HG02763 (cell line): ENCODE results near the gene FAM20B.

Source experiments
- ATAC-seq: cut with Tn5 transposase; IDR thresholded peaks from one replicate; pipeline ENCODE4 v1.9.1; 2021; ENCODE audit warnings: mild to moderate bottlenecking, moderate library complexity; ENCODE audit not compliant: unreplicated experiment

Gene FAM20B

GRCh38 chr1:179090923-179091322 is 65.2 kb downstream of the FAM20B start:
- no peak for ATAC-seq

DNA sequence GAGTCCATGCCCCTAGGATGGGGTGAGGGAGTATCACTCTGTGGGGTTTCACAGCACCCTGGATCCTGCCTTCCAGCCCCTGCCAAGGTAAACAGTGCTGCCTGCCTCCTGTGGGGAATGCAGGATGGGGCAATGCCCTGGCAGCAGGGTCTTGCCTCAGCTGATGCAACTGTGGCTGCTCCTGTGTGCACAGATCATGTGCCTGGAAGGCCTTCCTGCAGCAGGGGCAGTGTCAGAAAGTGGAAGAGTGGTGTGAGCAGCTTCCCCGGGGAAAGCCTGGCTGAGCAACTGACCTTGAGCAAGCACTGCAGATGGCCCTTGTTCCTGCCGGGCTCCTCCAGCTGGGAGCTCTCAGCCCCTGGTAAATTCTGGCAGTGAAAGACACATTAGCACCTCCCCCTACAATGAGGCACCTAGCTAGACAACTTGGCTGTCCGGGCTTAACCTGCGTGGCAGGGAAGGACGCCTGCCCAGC is 66.0 kb downstream of the FAM20B start:
- no peak for ATAC-seq

- ATAC-seq = no peak
Observed at GRCh38 chr1:179092896-179093461, 67.3 kb downstream of the FAM20B start.

DNA sequence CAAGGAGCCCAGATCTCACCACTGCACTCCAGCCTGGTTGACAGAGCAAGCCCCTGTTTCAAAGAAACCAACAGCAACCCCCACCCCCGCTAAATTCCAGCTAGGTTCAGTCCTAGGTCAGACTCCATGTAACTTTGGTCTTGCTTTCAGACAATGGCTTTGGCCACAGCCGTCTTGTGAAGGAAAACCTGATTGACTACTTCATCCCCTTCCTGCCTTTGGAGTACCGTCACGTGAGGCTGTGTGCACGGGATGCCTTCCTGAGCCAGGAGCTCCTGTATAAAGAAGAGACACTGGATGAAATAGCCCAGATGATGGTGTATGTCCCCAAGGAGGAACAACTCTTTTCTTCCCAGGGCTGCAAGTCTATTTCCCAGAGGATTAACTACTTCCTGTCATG is 69.1 kb downstream of the FAM20B start:
- ATAC-seq = no peak

DNA sequence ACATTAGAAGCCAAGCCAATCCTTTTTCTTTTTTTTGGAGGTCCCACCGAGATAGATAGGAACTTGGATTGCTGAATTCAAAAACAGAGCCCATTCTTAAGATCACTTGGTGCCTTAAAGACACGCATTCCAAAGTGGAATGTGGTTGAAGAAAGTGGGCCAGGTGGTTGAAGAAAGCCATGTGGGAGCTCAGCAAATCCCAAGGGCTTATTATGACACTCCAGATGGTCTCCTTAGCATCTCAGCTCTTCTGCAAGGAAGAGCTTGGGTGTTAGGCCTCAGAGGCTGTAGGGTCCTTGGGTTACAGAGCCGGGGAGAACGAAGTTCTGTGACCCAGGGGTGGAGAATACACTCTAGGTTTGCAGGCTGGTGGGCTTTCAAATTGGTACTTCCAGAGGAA is 69.7 kb downstream of the FAM20B start:
- ATAC-seq = no peak

DNA sequence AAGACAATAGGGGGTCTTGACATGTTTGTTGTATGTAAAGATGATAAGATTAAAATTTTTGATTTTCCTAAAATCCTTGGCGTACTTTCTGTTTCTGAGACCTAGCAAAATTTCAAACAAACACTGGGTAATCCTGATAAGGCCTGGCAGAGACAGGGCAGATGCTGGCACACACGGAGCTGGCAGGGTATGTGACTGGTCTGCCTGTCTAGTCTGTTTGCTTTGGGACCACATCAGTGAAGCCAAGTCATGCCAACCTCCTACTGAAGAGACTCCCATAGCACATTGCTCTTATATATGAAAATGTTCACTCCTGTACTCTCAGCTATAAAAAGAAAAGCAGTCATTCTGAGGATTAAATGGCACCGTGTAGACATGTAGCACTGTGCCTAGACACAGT is 70.2 kb downstream of the FAM20B start:
- ATAC-seq = no peak

GRCh38 chr1:179099891-179100290 is 74.2 kb downstream of the FAM20B start:
- ATAC-seq = no peak

DNA sequence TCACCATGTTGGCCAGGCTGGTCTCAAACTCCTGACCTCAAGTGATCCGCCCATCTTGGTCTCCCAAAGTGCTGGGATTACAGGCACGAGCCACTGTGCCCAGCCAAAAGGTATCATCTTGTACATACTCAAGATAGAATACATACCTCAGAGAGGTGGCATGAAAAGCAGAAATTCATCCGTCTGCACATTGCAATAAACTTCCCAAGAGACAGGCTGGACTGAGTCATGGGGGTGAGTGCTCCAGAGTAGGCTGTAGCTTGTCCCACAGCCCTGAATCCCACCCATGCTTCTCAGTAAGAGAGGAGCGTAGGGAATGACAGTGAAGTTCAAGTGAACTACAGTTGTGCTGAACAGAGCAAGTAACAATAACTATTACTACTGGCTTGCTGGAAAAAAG is 75.9 kb downstream of the FAM20B start:
- no peak for ATAC-seq

DNA sequence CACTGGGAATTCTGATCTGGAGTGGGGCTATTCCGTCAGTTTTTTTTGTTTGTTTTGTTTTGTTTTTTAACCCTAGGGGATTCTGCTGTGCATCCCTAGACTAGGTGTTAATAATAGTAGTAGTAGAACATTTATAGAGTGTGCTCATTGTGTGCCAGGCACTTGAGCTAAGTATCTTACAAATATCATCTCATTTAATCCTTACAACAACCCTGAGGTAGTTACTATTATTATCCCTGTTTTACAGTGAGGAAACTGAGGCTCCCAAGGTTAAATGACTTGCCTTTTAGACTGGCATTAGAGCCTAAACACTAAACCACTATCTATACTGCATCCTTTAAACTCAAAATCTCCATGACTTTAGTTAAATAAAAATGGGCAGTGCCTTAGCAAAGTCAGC is 78.3 kb downstream of the FAM20B start:
- ATAC-seq = no peak

- no peak for ATAC-seq
Observed at GRCh38 chr1:179104611-179105250, 79.0 kb downstream of the FAM20B start.

- no peak for ATAC-seq
Observed at GRCh38 chr1:179105393-179105792, 79.7 kb downstream of the FAM20B start.

DNA sequence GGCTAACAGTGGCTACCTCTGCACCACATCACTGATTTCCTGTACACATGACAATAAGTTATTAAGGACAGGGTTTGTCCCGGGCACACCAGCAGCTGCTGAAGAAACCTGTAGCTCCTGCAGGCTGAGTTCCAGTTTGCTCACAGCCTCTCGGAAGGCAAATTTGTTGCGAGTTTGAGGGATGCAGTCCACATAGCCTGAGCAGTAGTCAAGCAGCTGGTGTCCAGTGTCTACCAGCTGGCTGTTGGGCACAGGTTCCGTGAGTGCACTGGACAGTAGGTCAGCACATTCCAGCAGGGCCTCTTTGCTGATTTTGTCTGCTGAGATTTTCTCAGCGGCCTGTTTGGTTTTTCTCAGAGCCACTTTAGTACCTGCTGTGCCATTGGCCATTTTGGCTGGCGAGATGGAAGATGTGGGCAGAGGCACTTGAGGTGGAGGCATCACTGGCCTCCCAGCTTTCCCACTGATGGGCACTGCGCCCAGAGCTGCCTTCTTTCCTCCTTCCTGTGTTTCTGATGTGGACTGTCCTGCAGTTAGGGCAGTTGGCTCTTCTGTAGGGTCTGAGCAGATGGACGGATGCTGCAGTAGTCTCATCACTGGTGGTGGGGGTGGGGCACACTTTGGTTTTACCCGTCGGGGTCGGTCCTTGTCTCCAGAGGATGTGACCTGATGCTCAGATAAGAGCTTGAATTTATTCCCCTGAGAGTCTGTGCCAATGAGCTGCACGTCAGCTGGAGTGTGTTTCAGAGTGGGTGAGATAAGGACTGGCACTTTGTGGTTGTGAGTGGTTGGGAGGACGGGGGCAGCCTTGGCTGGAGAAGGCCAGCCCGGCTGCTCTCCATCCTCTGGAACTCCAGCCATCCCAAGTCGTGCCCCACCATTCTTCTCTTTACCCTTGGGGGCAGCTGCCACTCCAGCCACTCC is 82.3 kb downstream of the FAM20B start:
- no peak for ATAC-seq

- no peak for ATAC-seq
Observed at GRCh38 chr1:179108644-179109043, 83.0 kb downstream of the FAM20B start.

DNA sequence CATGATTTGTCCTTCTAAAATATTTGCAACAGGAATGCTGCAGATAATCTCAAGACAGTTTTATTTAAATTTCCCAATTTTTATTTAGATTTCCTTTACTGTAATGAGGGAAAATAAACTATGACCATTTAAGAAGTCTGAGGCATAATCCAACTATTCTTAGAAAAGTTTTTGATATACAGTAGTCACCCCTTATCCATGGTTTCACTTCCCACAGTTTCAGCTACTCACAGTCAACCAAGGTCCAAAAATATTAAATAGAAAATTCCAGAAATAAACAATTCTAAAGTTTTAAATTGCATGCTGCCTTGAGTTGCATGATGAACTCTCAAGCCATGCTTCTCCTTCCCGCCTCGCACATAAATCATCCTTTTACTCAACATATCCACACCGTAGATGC is 89.5 kb downstream of the FAM20B start:
- ATAC-seq = no peak

DNA sequence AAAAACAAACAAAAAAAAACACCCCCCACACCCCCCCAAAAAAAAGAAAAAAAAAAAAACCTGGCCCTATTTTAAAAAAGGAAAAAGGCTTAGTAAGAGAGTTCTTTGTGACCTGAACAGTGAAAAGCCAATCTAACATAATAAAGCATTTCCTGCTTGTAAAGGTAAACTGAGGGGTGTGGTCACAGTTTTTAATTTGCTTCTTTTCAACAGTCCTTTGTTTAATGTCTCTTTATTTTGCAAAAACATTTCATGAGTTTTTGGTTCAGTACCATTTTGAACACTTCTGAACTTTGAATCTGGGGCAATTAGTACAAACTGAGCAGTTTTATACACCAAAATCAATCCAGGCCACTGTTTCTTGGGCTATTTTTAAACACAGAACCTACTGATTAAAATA is 93.8 kb downstream of the FAM20B start:
- ATAC-seq = no peak

GRCh38 chr1:179120736-179121135 is 95.0 kb downstream of the FAM20B start:
- no peak for ATAC-seq

DNA sequence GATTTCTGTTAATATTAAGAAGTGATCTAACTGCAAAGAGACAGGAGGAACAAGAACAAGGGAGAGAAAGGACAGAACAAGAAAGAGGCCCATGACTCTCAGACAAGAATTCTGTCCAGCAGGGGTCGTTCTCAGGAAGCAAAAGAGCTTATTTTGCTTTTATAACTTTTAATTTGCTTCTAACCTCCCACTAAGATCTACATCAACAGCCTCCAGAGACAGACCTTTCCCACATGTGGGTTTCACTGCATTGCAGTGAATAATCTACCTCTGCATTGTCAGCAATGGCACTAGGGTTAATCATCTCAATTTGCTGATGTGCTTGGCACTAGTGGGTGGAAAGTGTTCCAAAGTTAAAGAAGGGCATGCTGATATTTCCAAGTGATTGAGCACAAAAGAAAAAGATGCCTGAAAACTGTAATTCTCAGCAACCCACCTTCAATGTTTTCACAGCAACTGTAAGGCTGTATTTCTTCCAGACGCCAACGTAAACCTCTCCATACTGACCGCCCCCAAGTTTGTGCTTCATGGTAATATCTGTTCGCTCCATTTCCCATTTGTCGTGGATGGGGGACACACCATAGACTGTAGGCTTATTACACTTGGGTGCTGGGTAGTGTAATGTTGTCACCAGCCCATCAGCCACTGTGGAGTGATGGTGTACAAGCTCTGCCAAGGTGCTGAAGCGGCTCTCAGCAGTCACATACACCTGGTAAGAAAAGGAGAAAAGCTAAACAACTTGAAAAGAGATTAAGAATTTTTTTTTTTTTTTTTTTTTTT is 95.7 kb downstream of the FAM20B start:
- ATAC-seq = no peak

DNA sequence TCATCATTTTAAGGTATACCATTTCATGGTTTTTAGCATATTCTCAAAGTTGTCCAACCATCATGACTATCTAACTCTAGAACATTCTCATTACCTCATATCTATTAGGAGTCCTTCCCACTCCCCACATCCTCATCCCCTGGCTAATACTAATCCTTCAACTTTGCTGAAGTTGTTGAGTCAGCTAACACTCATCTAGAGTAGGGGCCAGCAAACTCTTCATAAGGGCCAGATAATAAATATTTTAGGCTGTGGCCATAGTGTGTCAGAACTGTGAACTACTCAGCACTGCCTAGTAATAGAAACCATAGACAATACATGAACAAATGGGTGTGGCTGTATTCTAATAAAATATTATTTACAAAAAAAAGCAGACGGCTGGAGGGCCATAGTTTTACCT is 99.2 kb downstream of the FAM20B start:
- no peak for ATAC-seq
